HK-2 (cell line): Measurements from ENCODE around the gene CD276.
"Not testable (repeated sequence)": the region's sequence is repeated elsewhere in the genome, so short reads cannot be mapped to it uniquely, and the experiment has no call there.

Source experiments
- DNase-seq: peaks from one replicate; pipeline ENCODE4 v3.0.0-alpha.2; 2018; ENCODE audit not compliant: unreplicated experiment

Gene CD276

GRCh38 chr15:73683777-73684580 is at the start of gene CD276:
Gene CD276, plus strand, starts transcription at chr15:73684383. Its CDS starts 15,257 bp downstream, at chr15:73699640.
- peak; percentile 76 for DNase-seq

GRCh38 chr15:73637527-73637926 is 46.7 kb upstream of the CD276 start:
- DNase-seq = peak; percentile 4

- not testable (repeated sequence) for DNase-seq
These were observed 44.7 kb upstream of the CD276 start for GRCh38 chr15:73639464-73639863.

- DNase-seq = no peak
These were observed 36.7 kb upstream of the CD276 start for GRCh38 chr15:73647259-73648013.

- DNase-seq = no peak
These were observed 36.2 kb upstream of the CD276 start for GRCh38 chr15:73648014-73648295.

- no peak for DNase-seq
These were observed 33.6 kb upstream of the CD276 start for GRCh38 chr15:73650416-73651126.

- no peak for DNase-seq
These were observed 29.5 kb upstream of the CD276 start for GRCh38 chr15:73654659-73655058.

GRCh38 chr15:73655724-73656123 is 28.5 kb upstream of the CD276 start:
- no peak for DNase-seq

GRCh38 chr15:73658645-73659044 is 25.5 kb upstream of the CD276 start:
- DNase-seq = no peak

GRCh38 chr15:73660455-73660854 is 23.7 kb upstream of the CD276 start:
- DNase-seq = no peak

- no peak for DNase-seq
These were observed 9.6 kb upstream of the CD276 start for GRCh38 chr15:73674587-73674986.

GRCh38 chr15:73677146-73677607 is 7.0 kb upstream of the CD276 start:
- DNase-seq = peak; percentile 42

GRCh38 chr15:73677733-73678132 is 6.5 kb upstream of the CD276 start:
- DNase-seq = no peak

GRCh38 chr15:73678498-73678897 is 5.7 kb upstream of the CD276 start:
- DNase-seq = no peak

GRCh38 chr15:73679180-73679579 is 5.0 kb upstream of the CD276 start:
- DNase-seq = no peak

- DNase-seq = no peak
These were observed 4.2 kb upstream of the CD276 start for GRCh38 chr15:73679964-73680363.

GRCh38 chr15:73680549-73680948 is 3.6 kb upstream of the CD276 start:
- no peak for DNase-seq

- DNase-seq = no peak
These were observed 3.1 kb upstream of the CD276 start for GRCh38 chr15:73681063-73681462.

GRCh38 chr15:73681856-73682599 is 2.2 kb upstream of the CD276 start:
- DNase-seq = no peak

GRCh38 chr15:73682600-73683090 is 1.5 kb upstream of the CD276 start:
- no peak for DNase-seq

GRCh38 chr15:73683257-73683776 is 866 bp upstream of the CD276 start:
- DNase-seq = no peak
